Measurements from ENCODE around the gene ARHGEF3.

The ARHGEF3 gene

GRCh38 chr3:56776556-56776950, 25.2 kb downstream of the ARHGEF3 start:
- Histone ChIP-seq H3K27me3 (replicated peaks) (no peaks in the 10 kb centered on the region), H3K27ac (no peak overlapping the region), H3K4me3 (ENCODE audit: low read depth, low read length) (no peak overlapping the region), H3K36me3 (replicated peaks) (no peaks in the 10 kb centered on the region)
- no peak for DNase-seq
- TF ChIP-seq, protein P1, sequence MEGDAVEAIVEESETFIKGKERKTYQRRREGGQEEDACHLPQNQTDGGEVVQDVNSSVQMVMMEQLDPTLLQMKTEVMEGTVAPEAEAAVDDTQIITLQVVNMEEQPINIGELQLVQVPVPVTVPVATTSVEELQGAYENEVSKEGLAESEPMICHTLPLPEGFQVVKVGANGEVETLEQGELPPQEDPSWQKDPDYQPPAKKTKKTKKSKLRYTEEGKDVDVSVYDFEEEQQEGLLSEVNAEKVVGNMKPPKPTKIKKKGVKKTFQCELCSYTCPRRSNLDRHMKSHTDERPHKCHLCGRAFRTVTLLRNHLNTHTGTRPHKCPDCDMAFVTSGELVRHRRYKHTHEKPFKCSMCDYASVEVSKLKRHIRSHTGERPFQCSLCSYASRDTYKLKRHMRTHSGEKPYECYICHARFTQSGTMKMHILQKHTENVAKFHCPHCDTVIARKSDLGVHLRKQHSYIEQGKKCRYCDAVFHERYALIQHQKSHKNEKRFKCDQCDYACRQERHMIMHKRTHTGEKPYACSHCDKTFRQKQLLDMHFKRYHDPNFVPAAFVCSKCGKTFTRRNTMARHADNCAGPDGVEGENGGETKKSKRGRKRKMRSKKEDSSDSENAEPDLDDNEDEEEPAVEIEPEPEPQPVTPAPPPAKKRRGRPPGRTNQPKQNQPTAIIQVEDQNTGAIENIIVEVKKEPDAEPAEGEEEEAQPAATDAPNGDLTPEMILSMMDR (IDR thresholded peaks at IDR 0.05; ENCODE audit: low read depth, low read length, missing control alignments): no peak
- in situ Hi-C loops (cut with HindIII; ENCODE audit: low pct_ligation_motif_present, low sequenced_read_pairs): no loop called here

GRCh38 chr3:56775838-56776555, 25.8 kb downstream of the ARHGEF3 start:
- TF ChIP-seq, protein P1 (IDR thresholded peaks at IDR 0.05; ENCODE audit: low read depth, low read length, missing control alignments): no peak
- H3K36me3 ChIP-seq (replicated peaks): no peaks in the 10 kb centered on the region
- in situ Hi-C loops (cut with HindIII; ENCODE audit: low pct_ligation_motif_present, low sequenced_read_pairs): no loop called here
- H3K27ac ChIP-seq: no peak overlapping the region
- no peaks in the 10 kb centered on the region for H3K27me3 ChIP-seq (replicated peaks)
- DNase-seq: no peak
- no peak overlapping the region for H3K4me3 ChIP-seq (ENCODE audit: low read depth, low read length)

DNA sequence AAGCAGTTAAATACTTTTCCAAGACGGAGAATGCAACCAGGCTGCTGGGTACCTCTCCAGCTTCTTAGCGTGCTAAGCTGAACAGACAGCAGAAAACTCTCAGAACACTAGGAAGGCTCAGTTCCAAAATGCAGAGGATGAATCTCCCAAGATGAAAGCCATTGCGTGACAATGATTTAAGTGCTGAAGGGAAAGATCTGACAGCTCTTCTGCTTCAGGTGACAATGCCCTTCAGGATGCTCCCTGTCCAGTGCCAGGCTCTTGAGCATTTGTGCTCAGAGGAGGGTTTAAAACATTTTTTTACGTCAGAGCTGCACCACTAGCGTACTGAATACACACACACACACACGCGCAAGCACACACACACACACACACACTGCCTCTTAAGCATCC, 26.3 kb downstream of the ARHGEF3 start:
- Histone ChIP-seq H3K36me3 (replicated peaks) (no peaks in the 10 kb centered on the region), H3K27me3 (replicated peaks) (no peaks in the 10 kb centered on the region), H3K27ac (no peak overlapping the region), H3K4me3 (ENCODE audit: low read depth, low read length) (no peak overlapping the region)
- TF ChIP-seq, protein P1 (IDR thresholded peaks at IDR 0.05; ENCODE audit: low read depth, low read length, missing control alignments): no peak
- no peak for DNase-seq
- in situ Hi-C loops (cut with HindIII; ENCODE audit: low pct_ligation_motif_present, low sequenced_read_pairs): no loop called here

DNA sequence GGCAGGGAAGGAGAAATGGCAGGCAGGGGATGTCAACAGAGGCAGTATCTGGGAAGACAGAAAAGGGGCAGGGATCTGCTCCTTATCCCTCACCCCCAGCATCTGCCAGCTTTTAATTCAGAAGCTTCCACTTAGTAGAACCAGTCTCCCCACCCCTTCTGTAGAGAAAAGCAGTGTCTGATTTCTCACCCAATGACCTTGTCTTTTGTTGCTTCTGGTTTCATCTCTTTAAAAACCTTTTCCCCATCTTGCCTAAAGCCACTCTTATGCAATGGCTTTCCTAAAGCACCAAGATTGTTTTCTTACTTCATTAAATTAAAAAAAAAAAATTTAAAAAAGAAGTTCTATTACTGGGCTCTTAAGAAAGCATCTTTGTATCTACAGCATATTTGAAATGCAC, 27.8 kb downstream of the ARHGEF3 start:
- H3K36me3 ChIP-seq (replicated peaks): no peaks in the 10 kb centered on the region
- H3K4me3 ChIP-seq (ENCODE audit: low read depth, low read length): no peak overlapping the region
- in situ Hi-C loops (cut with HindIII; ENCODE audit: low pct_ligation_motif_present, low sequenced_read_pairs): no loop called here
- TF ChIP-seq, protein P1 (IDR thresholded peaks at IDR 0.05; ENCODE audit: low read depth, low read length, missing control alignments): no peak
- DNase-seq: no peak
- H3K27ac ChIP-seq: no peak overlapping the region
- H3K27me3 ChIP-seq (replicated peaks): no peaks in the 10 kb centered on the region

DNA sequence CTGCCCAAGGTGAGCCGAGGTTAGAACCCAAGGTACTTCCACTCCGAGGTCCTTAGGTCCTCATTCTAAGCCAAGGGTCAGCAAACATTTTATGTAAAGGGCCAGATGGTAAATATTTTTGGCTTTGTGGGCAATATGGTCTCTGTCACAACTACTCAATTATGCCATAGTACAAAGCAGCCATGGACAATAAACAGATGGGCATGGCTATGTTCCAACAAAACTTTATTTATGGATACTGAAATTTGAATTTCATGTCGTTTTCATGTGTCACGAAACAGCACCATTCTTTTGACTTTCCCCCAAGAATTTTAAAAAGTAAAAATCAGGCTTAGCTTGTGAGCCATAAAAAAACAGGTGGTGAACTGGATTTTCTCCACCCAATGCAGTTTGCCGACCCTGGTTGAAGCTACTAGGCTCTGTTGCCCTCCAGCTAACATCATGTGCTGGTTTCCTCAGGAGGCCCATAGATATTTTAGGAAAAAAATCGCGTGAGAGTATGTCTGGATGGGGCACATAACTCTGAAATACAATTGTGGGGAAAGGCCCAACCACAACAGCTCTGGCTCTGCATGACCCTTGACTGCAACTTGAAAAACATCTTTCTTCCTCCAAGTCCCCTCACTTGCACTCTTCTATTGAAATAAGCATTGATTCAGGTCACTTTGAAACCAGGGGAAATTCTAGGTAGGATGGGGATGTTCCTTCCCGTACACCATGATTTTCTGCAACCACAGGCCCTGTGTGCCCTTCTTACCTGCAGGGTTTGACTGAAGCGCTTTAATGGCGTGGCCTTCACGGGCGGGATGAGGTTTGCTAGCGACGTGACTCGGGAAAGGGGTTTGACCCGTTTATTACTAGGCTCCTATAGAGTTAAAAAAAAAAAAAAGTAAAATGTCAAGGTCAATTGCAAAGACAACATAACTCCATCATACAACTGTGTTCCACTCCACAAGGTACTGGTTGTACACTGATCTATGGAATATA, 28.5 kb downstream of the ARHGEF3 start:
- Histone ChIP-seq H3K4me3 (ENCODE audit: low read depth, low read length) (no peak overlapping the region), H3K36me3 (replicated peaks) (no peaks in the 10 kb centered on the region), H3K27me3 (replicated peaks) (no peaks in the 10 kb centered on the region), H3K27ac (no peak overlapping the region)
- DNase-seq: no peak
- TF ChIP-seq, protein P1 (IDR thresholded peaks at IDR 0.05; ENCODE audit: low read depth, low read length, missing control alignments): no peak
- in situ Hi-C loops (cut with HindIII; ENCODE audit: low pct_ligation_motif_present, low sequenced_read_pairs): no loop called here

All from brain microvascular endothelial cell (primary cell).